ENCODE data around the gene PDS5A.

Gene PDS5A

DNA sequence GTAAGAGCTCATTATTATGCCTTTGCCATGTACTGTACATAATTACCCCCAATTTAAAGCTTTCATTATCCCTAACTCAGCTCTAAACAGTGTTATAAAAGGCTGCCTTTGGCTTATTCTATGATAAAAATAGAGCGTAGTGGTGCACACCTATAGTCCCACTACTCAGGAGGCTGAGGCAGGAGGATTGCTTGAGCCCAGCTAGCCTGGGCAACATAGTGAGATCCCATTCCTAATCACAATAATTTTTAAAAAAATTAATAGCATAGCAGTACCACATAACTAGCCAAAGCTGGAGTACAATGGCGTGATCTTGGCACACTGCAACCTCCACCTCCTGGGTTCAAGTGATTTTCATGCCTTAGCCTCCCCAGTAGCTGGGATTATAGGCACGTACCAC, 112.4 kb downstream of the PDS5A start:
- H3K9me3 ChIP-seq = no peaks in the 10 kb centered on the region
- no peaks in the 10 kb centered on the region for H3K4me1 ChIP-seq
- DNase-seq = no peak
- no peak overlapping the region for H3K27ac ChIP-seq
- H3K27me3 ChIP-seq = no peaks in the 10 kb centered on the region
- H3K36me3 ChIP-seq = peaks cover 26 to 76% (median 43%) of the 10 kb centered on the region in 3 donors
- no peak overlapping the region for H3K4me3 ChIP-seq
- intact Hi-C loops (cut with DNase I; ENCODE audit: low total_unique reads) = no loop called here
- TF ChIP-seq, protein P1, sequence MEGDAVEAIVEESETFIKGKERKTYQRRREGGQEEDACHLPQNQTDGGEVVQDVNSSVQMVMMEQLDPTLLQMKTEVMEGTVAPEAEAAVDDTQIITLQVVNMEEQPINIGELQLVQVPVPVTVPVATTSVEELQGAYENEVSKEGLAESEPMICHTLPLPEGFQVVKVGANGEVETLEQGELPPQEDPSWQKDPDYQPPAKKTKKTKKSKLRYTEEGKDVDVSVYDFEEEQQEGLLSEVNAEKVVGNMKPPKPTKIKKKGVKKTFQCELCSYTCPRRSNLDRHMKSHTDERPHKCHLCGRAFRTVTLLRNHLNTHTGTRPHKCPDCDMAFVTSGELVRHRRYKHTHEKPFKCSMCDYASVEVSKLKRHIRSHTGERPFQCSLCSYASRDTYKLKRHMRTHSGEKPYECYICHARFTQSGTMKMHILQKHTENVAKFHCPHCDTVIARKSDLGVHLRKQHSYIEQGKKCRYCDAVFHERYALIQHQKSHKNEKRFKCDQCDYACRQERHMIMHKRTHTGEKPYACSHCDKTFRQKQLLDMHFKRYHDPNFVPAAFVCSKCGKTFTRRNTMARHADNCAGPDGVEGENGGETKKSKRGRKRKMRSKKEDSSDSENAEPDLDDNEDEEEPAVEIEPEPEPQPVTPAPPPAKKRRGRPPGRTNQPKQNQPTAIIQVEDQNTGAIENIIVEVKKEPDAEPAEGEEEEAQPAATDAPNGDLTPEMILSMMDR (IDR thresholded peaks at IDR 0.05) = no peak

DNA sequence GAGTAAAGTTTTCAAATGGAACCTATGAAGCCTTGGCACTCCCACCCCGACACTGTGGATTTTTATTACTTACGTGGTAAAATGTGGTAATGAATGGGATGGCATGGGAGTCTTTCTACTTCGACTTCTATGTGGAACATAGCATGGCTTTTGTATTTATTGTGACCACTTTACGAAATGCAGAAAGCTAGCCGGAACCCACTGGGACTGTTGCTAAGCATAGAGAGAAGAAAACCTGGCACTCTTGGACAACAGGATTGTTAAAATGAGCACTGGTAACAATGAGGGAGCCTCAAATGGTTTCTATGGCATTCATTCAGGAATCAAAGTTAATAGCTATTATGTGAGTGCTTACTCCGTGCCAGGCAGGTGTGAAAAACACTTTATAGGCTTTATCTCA, 113.3 kb downstream of the PDS5A start:
- TF ChIP-seq, protein P1 (IDR thresholded peaks at IDR 0.05) = no peak
- H3K36me3 ChIP-seq = peaks cover 35 to 76% (median 43%) of the 10 kb centered on the region in 3 donors
- intact Hi-C loops (cut with DNase I; ENCODE audit: low total_unique reads) = no loop called here
- H3K27me3 ChIP-seq = no peaks in the 10 kb centered on the region
- no peaks in the 10 kb centered on the region for H3K4me1 ChIP-seq
- H3K27ac ChIP-seq = no peak overlapping the region
- H3K4me3 ChIP-seq = no peak overlapping the region
- DNase-seq = no peak
- no peaks in the 10 kb centered on the region for H3K9me3 ChIP-seq

DNA sequence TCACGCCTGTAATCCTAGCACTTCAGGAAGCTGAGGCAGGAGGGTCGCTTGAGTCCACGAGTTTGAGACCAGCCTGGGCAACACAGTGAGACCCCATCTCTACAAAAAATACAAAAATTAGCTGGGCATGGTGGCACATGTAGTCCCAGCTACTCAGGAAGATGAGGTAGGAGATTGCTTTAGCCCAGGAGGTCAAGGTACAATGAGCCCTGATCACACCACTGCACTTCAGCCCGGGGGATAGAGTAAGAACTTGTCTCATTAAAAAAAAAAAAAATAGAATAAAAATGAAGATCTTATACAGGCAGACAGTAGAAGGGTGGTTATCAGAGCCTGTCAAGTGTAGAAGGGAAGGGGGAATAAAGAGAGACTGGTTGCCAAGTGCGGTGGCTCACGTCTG, 116.9 kb downstream of the PDS5A start:
- Histone ChIP-seq H3K27me3 (no peaks in the 10 kb centered on the region), H3K9me3 (peaks cover 0 to 3% (median 0%) of the 10 kb centered on the region in 3 donors), H3K4me1 (no peaks in the 10 kb centered on the region), H3K27ac (no peak overlapping the region), H3K36me3 (peaks cover 35 to 75% (median 46%) of the 10 kb centered on the region in 3 donors), H3K4me3 (no peak overlapping the region)
- DNase-seq = no peak
- TF ChIP-seq, protein P1 (IDR thresholded peaks at IDR 0.05) = no peak
- intact Hi-C loops (cut with DNase I; ENCODE audit: low total_unique reads) = no loop called here

DNA sequence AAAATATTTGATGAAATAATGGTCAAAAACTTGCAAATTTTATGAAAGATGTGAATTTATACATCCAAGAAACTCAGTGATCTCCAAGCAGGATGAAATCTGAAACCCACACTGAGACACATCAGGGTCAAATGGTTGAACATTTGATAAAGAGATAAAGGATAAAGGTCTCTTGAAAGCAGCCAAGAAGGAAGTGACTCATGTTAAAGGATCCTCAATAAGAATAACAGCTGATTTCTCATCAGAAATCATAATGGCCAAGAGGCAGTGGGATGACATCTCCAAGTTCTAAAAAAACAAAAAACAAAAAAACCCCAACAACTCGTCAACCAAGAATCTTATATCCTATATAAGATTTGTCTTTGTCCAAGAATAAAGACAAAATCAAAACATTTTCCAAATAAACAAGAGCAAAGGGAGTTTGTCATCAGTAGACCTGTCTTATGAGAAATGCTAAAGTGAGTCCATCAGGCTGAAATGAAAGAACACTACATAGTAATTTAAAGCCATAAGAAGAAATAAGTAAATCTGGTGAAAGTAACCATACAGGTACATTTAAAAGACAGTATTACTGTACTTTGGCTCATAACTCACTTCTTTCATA, 121.7 kb downstream of the PDS5A start:
- TF ChIP-seq, protein P1 (IDR thresholded peaks at IDR 0.05) = no peak
- H3K36me3 ChIP-seq = peaks cover 26 to 44% (median 42%) of the 10 kb centered on the region in 3 donors
- no peaks in the 10 kb centered on the region for H3K27me3 ChIP-seq
- no peak overlapping the region for H3K4me3 ChIP-seq
- intact Hi-C loops (cut with DNase I; ENCODE audit: low total_unique reads) = no loop called here
- no peaks in the 10 kb centered on the region for H3K4me1 ChIP-seq
- H3K9me3 ChIP-seq = peaks cover 0 to 5% (median 0%) of the 10 kb centered on the region in 3 donors
- DNase-seq = no peak
- H3K27ac ChIP-seq = no peak overlapping the region

DNA sequence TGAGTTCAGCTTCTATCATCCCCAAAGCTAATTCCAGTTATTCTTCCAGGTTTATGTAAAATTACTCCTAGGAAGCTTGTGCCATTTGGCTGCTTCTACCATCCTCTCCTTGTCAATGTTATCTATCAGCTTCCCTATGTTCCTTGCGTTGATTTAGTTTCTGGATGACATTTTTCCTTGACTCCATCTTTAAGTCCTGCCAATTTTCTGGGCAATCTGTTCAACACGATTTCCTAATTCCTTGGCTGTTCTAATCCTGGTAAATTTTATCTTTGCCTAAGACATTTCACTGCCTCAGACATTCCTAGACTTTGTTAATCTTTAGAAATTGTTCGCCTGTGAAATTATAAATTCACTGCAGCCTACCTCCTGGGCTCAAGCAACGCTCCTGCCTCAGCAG, 125.1 kb downstream of the PDS5A start:
- H3K27ac ChIP-seq = no peak overlapping the region
- H3K36me3 ChIP-seq = peaks cover 35 to 40% (median 35%) of the 10 kb centered on the region in 3 donors
- H3K4me3 ChIP-seq = no peak overlapping the region
- DNase-seq = no peak
- intact Hi-C loops (cut with DNase I; ENCODE audit: low total_unique reads) = no loop called here
- H3K9me3 ChIP-seq = peaks cover 0 to 5% (median 0%) of the 10 kb centered on the region in 3 donors
- TF ChIP-seq, protein P1 (IDR thresholded peaks at IDR 0.05) = no peak
- H3K27me3 ChIP-seq = no peaks in the 10 kb centered on the region
- H3K4me1 ChIP-seq = no peaks in the 10 kb centered on the region
